Heart right ventricle (tissue), 16 donors: ENCODE results near the gene ZNF534. TPM values are rescaled to one million over a fixed set of nuclear protein-coding genes. Genes with fewer than 3 reads are reported as not detected.

Experiments used
- ATAC-seq, 8 donors: fragments of 200-7000 bp; cut with Tn5 transposase; one replicate each; pipeline ENCODE4 v1.9.1; 2020; ENCODE audit warnings: mild to moderate bottlenecking in 8 of 8, moderate library complexity in 8 of 8, moderate number of reproducible peaks in 1 of 8
- DNase-seq, 2 donors: peaks; one replicate each; pipeline ENCODE4 v3.0.0-alpha.2; 2020
- H3K27ac ChIP-seq, 10 donors: fragments of 200-600 bp; sonication (generic) in 2 of 10; one replicate each; pipeline versions ENCODE4 v1.5.0 to v1.8.0; 2020 to 2022; ENCODE audit warnings: mild to moderate bottlenecking in 3 of 10
- H3K27me3 ChIP-seq, 7 donors: fragments of 200-600 bp; one replicate each; pipeline ENCODE4 v1.8.0; 2021 to 2022; ENCODE audit warnings: mild to moderate bottlenecking in 2 of 7
- H3K36me3 ChIP-seq, 9 donors: fragments of 200-600 bp; sonication (generic) in 1 of 9; one replicate each; pipeline versions ENCODE4 v1.5.0 to v1.8.0; 2020 to 2022; ENCODE audit warnings: mild to moderate bottlenecking in 2 of 9
- H3K4me1 ChIP-seq, 9 donors: fragments of 200-600 bp; sonication (generic) in 1 of 9; one replicate each; pipeline versions ENCODE4 v1.5.0 to v1.8.0; 2020 to 2022; ENCODE audit warnings: mild to moderate bottlenecking in 4 of 9
- H3K4me3 ChIP-seq, 10 donors: fragments of 200-600 bp; sonication (generic) in 2 of 10; one replicate each; pipeline versions ENCODE4 v1.5.0 to v1.8.0; 2020 to 2022; ENCODE audit warnings: mild to moderate bottlenecking in 7 of 10, moderate library complexity in 2 of 10
- H3K9me3 ChIP-seq, 11 donors: fragments of 200-600 bp in 10 of 11; sonication (generic) in 2 of 11; one replicate each; pipeline versions ENCODE4 v1.5.0 to v1.8.0; 2013 to 2022; ENCODE audit warnings: mild to moderate bottlenecking in 2 of 11, control low read depth in 1 of 11, moderate library complexity in 1 of 11
- CTCF ChIP-seq, 9 donors: fragments of 200-600 bp; sonication (generic) in 2 of 9; IDR thresholded peaks; one replicate each; pipeline versions ENCODE4 v1.5.0 to v1.8.0; 2021 to 2022; ENCODE audit warnings: antibody characterized with exemption in 9 of 9, mild to moderate bottlenecking in 5 of 9, moderate library complexity in 1 of 9
- WGBS, 2 donors: extraction: QIAGEN DNeasy Blood & Tissue Kit; methylation state at CpG; one replicate each; pipeline ENCODE4 v1.1.7; 2013; ENCODE audit warnings: inconsistent platforms in 1 of 2; 5-methylcytosine and 5-hydroxymethylcytosine counted together
- intact Hi-C, 10 donors: fragments of 100-400 bp; cut with DNase I; formaldehyde crosslinking; loops; one replicate each; pipeline versions ENCODE4 v1.11.1 to v1.14.2; 2022
- polyA plus RNA-seq, 2 donors: library from polyadenylated mRNA; stranded (reverse); fragments of 200-250 nt; gene quantifications; one replicate each; pipeline ENCODE4 v1.2.3, GENCODE V29; 2013
- total RNA-seq, 10 donors: library from RNA; stranded (reverse); fragmentation: NEBNext Ultra II Directional in 3 of 10; extraction: Animal tissue kit (Norgen Biotek cat#: 25700) in 3 of 10; gene quantifications; one replicate each; pipeline versions ENCODE4 v1.2.1 to v1.2.4, GENCODE V29; 2021 to 2023
- donor health status: Arrhythmogenic right ventricular cardiomyopathy.
- donor health status: ischemic (EF 13 %, LVEDD 7.1; RV severe dilation, severe dysfunction).
- donor health status: healthy with polysubstance abuse.
- donor health status: DM: no; HTN: yes; CAD: no.
- donor health status: DM: no; HTN: no; CAD: no.
- donor health status: ischemic (EF 25% LVEDD 6.9; RV normal size, moderate dysfunction).
- donor health status: ischemic (EF 25% LVEDD 5.7; RV mildly dilated, moderate dysfunction).
- donor health status: healthy.
- donor health status: DM: yes; HTN: yes; CAD: no.
- donor health status: Ischemic cardiomyopathy.
- donor health status: ischemic (EF 35%, LVEDD 5.7; RV mildly dilated, moderate dysfunction).
- donor health status: nonischemic (EF 11% LVEDD 7.7; RV severe dilation, severe dysfunction).
- donor health status: DM: yes; HTN: yes; CAD: no.
- donor health status: PGD.
- donor health status: ischemic (EF 29% LVEDD 5.4; RV normal size, mild dysfunction).
- donor health status: nonischemic (EF 23%, LVEDD 6.1; RV moderate dilation, normal function).

Gene ZNF534
- total and polyA plus RNA-seq, 12 donors = 0.12 to 0.88 (median 0.27) TPM

GRCh38 chr19:52451241-52451640, 22.3 kb downstream of the ZNF534 start:
- Histone ChIP-seq H3K4me3 (no peak overlapping the region), H3K27ac (no peak overlapping the region), H3K36me3 (peaks cover 0 to 20% (median under 1%) of the 10 kb centered on the region in 9 donors), H3K4me1 (peaks cover 0 to 10% (median 5%) of the 10 kb centered on the region in 9 donors), H3K9me3 (peaks cover 0 to 99% (median 34%) of the 10 kb centered on the region in 11 donors), H3K27me3 (peaks cover 0 to 6% (median 0%) of the 10 kb centered on the region in 7 donors)
- 25 to 28% methylated on average over 41 of the region's 41 CpGs for WGBS, 2 donors
- no peak for DNase-seq
- ATAC-seq = no peak
- intact Hi-C loops = no loop called here
- TF ChIP-seq CTCF (IDR thresholded peaks at IDR 0.05) = no peak

GRCh38 chr19:52453324-52454094, 24.6 kb downstream of the ZNF534 start, which contains the start of gene ZNF578:
TSS of gene ZNF578 (plus strand) at chr19:52453553. CDS start at chr19:52501846, 48,293 bp downstream.
- Histone ChIP-seq H3K27ac (peak within 1 kb of the TSS in 8 of 10 donors; percentile 29 to 68 (median 54)), H3K36me3 (peaks cover 3 to 43% (median 23%) of the 10 kb centered on the region in 9 donors), H3K4me3 (peak within 1 kb of the TSS; percentile 55 to 89 (median 75)), H3K9me3 (peaks cover 0 to 100% (median 50%) of the 10 kb centered on the region in 11 donors), H3K27me3 (peaks cover 0 to 6% (median 0%) of the 10 kb centered on the region in 7 donors), H3K4me1 (peaks cover 0 to 10% (median 5%) of the 10 kb centered on the region in 9 donors)
- peak; percentile 85 to 89 for DNase-seq
- ATAC-seq = peak; percentile 95 to 99 (median 98)
- intact Hi-C loops = no loop called here
- WGBS, 2 donors = 1 to 2% methylated on average over 48 of the region's 48 CpGs
- TF ChIP-seq CTCF (IDR thresholded peaks at IDR 0.05) = no peak

- no peaks in the 10 kb centered on the region for H3K27me3 ChIP-seq
- no peak overlapping the region for H3K4me3 ChIP-seq
- no peaks in the 10 kb centered on the region for H3K4me1 ChIP-seq
- WGBS, 2 donors = 82 to 87% methylated on average over 14 of the region's 14 CpGs
- intact Hi-C loops = no loop called here
- DNase-seq (no peak), ATAC-seq (no peak)
- H3K27ac ChIP-seq = no peak overlapping the region
- peaks cover 0 to 95% (median 2%) of the 10 kb centered on the region in 9 donors for H3K36me3 ChIP-seq
- TF ChIP-seq CTCF (IDR thresholded peaks at IDR 0.05) = no peak
- peaks cover 2 to 100% (median 97%) of the 10 kb centered on the region in 11 donors for H3K9me3 ChIP-seq
Observed at GRCh38 chr19:52464798-52465470, 36.0 kb downstream of the ZNF534 start.

- no peak for ATAC-seq
- DNase-seq = no peak
- TF ChIP-seq CTCF (IDR thresholded peaks at IDR 0.05) = no peak
- Histone ChIP-seq H3K9me3 (peaks cover 12 to 100% (median 100%) of the 10 kb centered on the region in 11 donors), H3K27me3 (no peaks in the 10 kb centered on the region), H3K36me3 (peaks cover 0 to 98% (median 0%) of the 10 kb centered on the region in 9 donors), H3K4me1 (no peaks in the 10 kb centered on the region), H3K4me3 (no peak overlapping the region), H3K27ac (no peak overlapping the region)
- WGBS, 2 donors = 94% methylated on average over 3 of the region's 3 CpGs
- intact Hi-C loops = no loop called here
Observed at GRCh38 chr19:52473655-52474350, 44.9 kb downstream of the ZNF534 start.
